Thyroid gland (tissue), 4 donors: ENCODE data around the gene OSBPL1A.

Experiments
- CTCF ChIP-seq, 6 experiments: fragments of 200-600 bp in 3 of 6; fragments of 450-650 bp in 3 of 6; sonication (generic) in 3 of 6; IDR thresholded peaks; one replicate each; pipeline ENCODE4 v1.5.1; 2016 to 2019; ENCODE audit warnings: antibody characterized with exemption in 6 of 6, mild to moderate bottlenecking in 2 of 6, inconsistent platforms in 1 of 6, moderate library complexity in 1 of 6
- POLR2A ChIP-seq, 2 donors: fragments of 450-650 bp; IDR thresholded peaks; one replicate each; pipeline ENCODE4 v1.6.1; 2017; ENCODE audit warnings: antibody characterized with exemption in 2 of 2, mild to moderate bottlenecking in 2 of 2, moderate library complexity in 1 of 2

GRCh38 chr18:24417480-24417879, 19.9 kb upstream of the OSBPL1A start:
- TF ChIP-seq POLR2A (IDR thresholded peaks at IDR 0.05) (no peak), CTCF (IDR thresholded peaks at IDR 0.05) (no peak)
